Uterus (tissue), 4 donors: Measurements from ENCODE around the gene HERC3. TPM values are rescaled to one million over a fixed set of nuclear protein-coding genes. Genes with fewer than 3 reads are reported as not detected.

Experiments
- DNase-seq, 2 donors: peaks; one replicate each; pipeline ENCODE4 v3.0.0-alpha.2; 2019 to 2020
- H3K27ac ChIP-seq, 2 donors: fragments of 200-600 bp; sonication (generic); 1 replicate in 1 of 2; 2 replicates in 1 of 2; pipeline ENCODE4 v1.5.1; 2016 to 2018
- H3K27me3 ChIP-seq, 2 donors: fragments of 200-600 bp; sonication (generic); one replicate each; pipeline ENCODE4 v1.5.1; 2018 to 2019; ENCODE audit warnings: control low read depth in 1 of 2
- H3K36me3 ChIP-seq, 2 donors: fragments of 200-600 bp; sonication (generic); one replicate each; pipeline ENCODE4 v1.5.1; 2019; ENCODE audit warnings: control low read depth in 1 of 2
- H3K4me1 ChIP-seq, 2 donors: fragments of 200-600 bp; sonication (generic); one replicate each; pipeline ENCODE4 v1.5.1; 2018 to 2019; ENCODE audit warnings: control low read depth in 1 of 2
- H3K4me3 ChIP-seq, 2 donors: fragments of 200-600 bp; sonication (generic); 1 replicate in 1 of 2; 2 replicates in 1 of 2; pipeline ENCODE4 v1.5.1; 2018 to 2019; ENCODE audit warnings: mild to moderate bottlenecking in 1 of 2
- H3K9me3 ChIP-seq, 2 donors: fragments of 200-600 bp; sonication (generic); one replicate each; pipeline ENCODE4 v1.5.1; 2019; ENCODE audit warnings: control low read depth in 1 of 2
- CTCF ChIP-seq, 4 experiments: fragments of 200-600 bp in 2 of 4; fragments of 450-650 bp in 2 of 4; sonication (generic) in 2 of 4; IDR thresholded peaks; one replicate each; pipeline ENCODE4 v1.5.1; 2016 to 2019; ENCODE audit warnings: antibody characterized with exemption in 4 of 4, mild to moderate bottlenecking in 2 of 4, moderate library complexity in 1 of 4
- POLR2A ChIP-seq, 2 donors: fragments of 450-650 bp; IDR thresholded peaks; one replicate each; pipeline ENCODE4 v1.6.1; 2016; ENCODE audit warnings: antibody characterized with exemption in 2 of 2, mild to moderate bottlenecking in 1 of 2, moderate library complexity in 1 of 2
- intact Hi-C: fragments of 100-400 bp; cut with DNase I; formaldehyde crosslinking; loops from one replicate; pipeline ENCODE4 v1.15.1; 2023; ENCODE audit warnings: low total_unique reads
- total RNA-seq, 4 donors: library from RNA; depleted of rRNA in 3 of 4; stranded (reverse); fragments of >200 nt in 3 of 4; gene quantifications; one replicate each; pipeline versions ENCODE4 v1.1.0 to v1.2.4, GENCODE V29; 2014 to 2023
- donor health status: DM: yes; HTN: yes; CAD: no.

Gene HERC3
- total RNA-seq = 10 to 100 TPM; 20.6 to 54.8 (median 37.0) TPM

- intact Hi-C loops = no loop called here
- Histone ChIP-seq H3K36me3 (no peaks in the 10 kb centered on the region), H3K27ac (peak within 1 kb of the TSS; percentile 92 to 96), H3K4me3 (peak within 1 kb of the TSS; percentile 83 to 86), H3K27me3 (no peaks in the 10 kb centered on the region), H3K9me3 (no peaks in the 10 kb centered on the region), H3K4me1 (peaks cover 0 to 5% of the 10 kb centered on the region in 2 donors)
- peak; percentile 86 to 92 for DNase-seq
- peak in 1 of 4 experiments; percentile 21 for TF ChIP-seq CTCF (IDR thresholded peaks at IDR 0.05)
- peak; percentile 38 to 60 for TF ChIP-seq POLR2A (IDR thresholded peaks at IDR 0.05)
Observed at GRCh38 chr4:88591787-88592599, at the start of gene HERC3. HERC3 (plus strand) TSS chr4:88592480; CDS start chr4:88605824, 13,344 bp downstream.

GRCh38 chr4:88549815-88550214, 42.5 kb upstream of the HERC3 start:
- no peak overlapping the region for H3K27ac ChIP-seq
- no peak for TF ChIP-seq CTCF (IDR thresholded peaks at IDR 0.05)
- no peak for TF ChIP-seq POLR2A (IDR thresholded peaks at IDR 0.05)
- DNase-seq = no peak
- no peaks in the 10 kb centered on the region for H3K27me3 ChIP-seq
- intact Hi-C loops = no loop called here
- H3K4me3 ChIP-seq = no peak overlapping the region
- no peaks in the 10 kb centered on the region for H3K9me3 ChIP-seq
- H3K4me1 ChIP-seq = no peaks in the 10 kb centered on the region
- no peaks in the 10 kb centered on the region for H3K36me3 ChIP-seq

GRCh38 chr4:88567591-88567990, 24.7 kb upstream of the HERC3 start:
- no peaks in the 10 kb centered on the region for H3K36me3 ChIP-seq
- no peaks in the 10 kb centered on the region for H3K27me3 ChIP-seq
- H3K9me3 ChIP-seq = no peaks in the 10 kb centered on the region
- no peak overlapping the region for H3K4me3 ChIP-seq
- intact Hi-C loops = no loop called here
- no peaks in the 10 kb centered on the region for H3K4me1 ChIP-seq
- TF ChIP-seq CTCF (IDR thresholded peaks at IDR 0.05) = no peak
- TF ChIP-seq POLR2A (IDR thresholded peaks at IDR 0.05) = no peak
- H3K27ac ChIP-seq = no peak overlapping the region
- no peak for DNase-seq

- H3K4me1 ChIP-seq = peaks cover 5% of the 10 kb centered on the region in 2 donors
- no peak for DNase-seq
- H3K27ac ChIP-seq = no peak overlapping the region
- no peaks in the 10 kb centered on the region for H3K27me3 ChIP-seq
- no peaks in the 10 kb centered on the region for H3K36me3 ChIP-seq
- no peak overlapping the region for H3K4me3 ChIP-seq
- intact Hi-C loops = no loop called here
- TF ChIP-seq POLR2A (IDR thresholded peaks at IDR 0.05) (no peak), CTCF (IDR thresholded peaks at IDR 0.05) (no peak)
- H3K9me3 ChIP-seq = no peaks in the 10 kb centered on the region
Observed at GRCh38 chr4:88570001-88570400, 22.3 kb upstream of the HERC3 start.

- Histone ChIP-seq H3K27ac (peak overlapping the region; percentile 5 to 41), H3K4me3 (no peak overlapping the region)
Observed at GRCh38 chr4:88573276-88573980, 18.9 kb upstream of the HERC3 start.

More at GRCh38 chr4:88573276-88573980, 18.9 kb upstream of the HERC3 start:
- peaks cover 5% of the 10 kb centered on the region in 2 donors for H3K4me1 ChIP-seq
- H3K27me3 ChIP-seq = no peaks in the 10 kb centered on the region
- TF ChIP-seq POLR2A (IDR thresholded peaks at IDR 0.05) = no peak
- TF ChIP-seq CTCF (IDR thresholded peaks at IDR 0.05) = no peak
- intact Hi-C loops = no loop called here
- H3K9me3 ChIP-seq = no peaks in the 10 kb centered on the region
- H3K36me3 ChIP-seq = no peaks in the 10 kb centered on the region
- no peak for DNase-seq
